Measurements from ENCODE around the gene AKR1C1.
"Not testable (repeated sequence)": the region's sequence is repeated elsewhere in the genome, so short reads cannot be mapped to it uniquely, and the experiment has no call there.

Gene AKR1C1

GRCh38 chr10:5002013-5002727, 39.0 kb downstream of the AKR1C1 start:
- DNase-seq (ENCODE audit: low spot score), result no peak
- in situ Hi-C loops (cut with MboI; ENCODE audit: low sequenced_read_pairs, unreplicated experiment), result no loop called here
- TF ChIP-seq CTCF (IDR thresholded peaks at IDR 0.05; ENCODE audit: borderline replicate concordance, control extremely low read depth, extremely low read depth, insufficient read depth, missing control alignments), result no peak

GRCh38 chr10:5003127-5004029, 40.2 kb downstream of the AKR1C1 start, which contains the start of gene AKR1C2:
Gene AKR1C2, minus strand, starts transcription at chr10:5003857. Its CDS starts 22 bp downstream, at chr10:5003835.
- DNase-seq (ENCODE audit: low spot score); in situ Hi-C loops (cut with MboI; ENCODE audit: low sequenced_read_pairs, unreplicated experiment): not testable (repeated sequence)

- DNase-seq (ENCODE audit: low spot score); in situ Hi-C loops (cut with MboI; ENCODE audit: low sequenced_read_pairs, unreplicated experiment): not testable (repeated sequence)
Measured at GRCh38 chr10:5004030-5004385, 40.8 kb downstream of the AKR1C1 start.

DNA sequence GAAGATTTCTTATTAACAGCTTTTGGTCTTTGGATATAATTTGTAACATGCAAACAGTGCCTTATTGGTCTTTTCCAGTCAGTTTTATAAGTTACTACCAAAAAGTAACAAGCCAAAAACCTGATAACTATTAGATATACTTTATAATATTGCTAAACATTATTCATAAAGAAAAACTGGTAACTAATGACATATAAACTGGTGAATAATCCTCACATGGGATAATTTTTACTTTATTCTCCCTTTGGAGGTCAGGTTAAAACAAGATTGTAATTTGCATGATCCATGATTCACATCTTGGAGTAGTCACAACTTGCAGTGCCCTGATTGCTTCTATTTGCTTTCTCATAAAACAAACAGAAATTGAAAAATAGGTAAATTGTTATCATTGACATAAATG, 41.3 kb downstream of the AKR1C1 start:
- in situ Hi-C loops (cut with MboI; ENCODE audit: low sequenced_read_pairs, unreplicated experiment); DNase-seq (ENCODE audit: low spot score): not testable (repeated sequence)

GRCh38 chr10:5008857-5009548, 45.8 kb downstream of the AKR1C1 start:
- DNase-seq (ENCODE audit: low spot score); in situ Hi-C loops (cut with MboI; ENCODE audit: low sequenced_read_pairs, unreplicated experiment): not testable (repeated sequence)

DNA sequence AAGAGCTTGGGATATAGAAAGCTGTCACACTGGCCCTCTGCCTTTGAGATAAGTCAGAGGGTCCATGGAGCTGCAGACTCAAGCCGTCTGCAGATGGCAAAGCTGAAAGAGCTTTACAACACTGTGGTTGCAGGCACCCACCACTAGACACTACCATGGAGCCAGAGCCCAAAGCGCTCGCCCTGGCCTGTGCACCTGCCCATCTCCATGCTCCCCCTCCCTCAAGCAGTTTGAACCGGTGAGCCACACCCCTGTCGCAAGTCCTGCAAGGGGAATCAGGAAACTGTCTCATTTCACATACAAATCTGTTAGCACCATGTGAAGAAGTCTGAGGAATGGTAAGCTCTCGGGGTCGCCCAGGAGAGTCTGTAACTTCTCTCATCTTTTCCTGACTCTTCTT, 46.8 kb downstream of the AKR1C1 start:
- in situ Hi-C loops (cut with MboI; ENCODE audit: low sequenced_read_pairs, unreplicated experiment); DNase-seq (ENCODE audit: low spot score): not testable (repeated sequence)

DNA sequence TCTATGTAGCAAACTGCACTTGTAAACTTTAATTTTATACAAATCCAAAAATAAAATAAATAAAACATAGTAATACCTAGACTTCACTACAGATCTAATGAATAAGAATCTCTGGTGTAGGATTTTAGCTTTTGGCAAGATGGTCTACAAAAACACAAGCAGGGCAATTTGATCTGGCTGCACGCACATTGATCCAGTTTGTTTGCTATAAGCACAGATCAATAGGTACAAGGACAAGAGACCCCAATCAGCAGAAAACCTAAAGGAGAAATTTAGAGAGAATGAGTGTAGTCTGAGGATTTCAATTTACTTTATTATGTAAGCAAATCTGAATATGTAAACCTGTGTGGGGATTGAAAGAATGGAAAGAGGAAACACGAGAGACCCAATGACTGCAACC, 48.2 kb downstream of the AKR1C1 start:
- in situ Hi-C loops (cut with MboI; ENCODE audit: low sequenced_read_pairs, unreplicated experiment), result not testable (repeated sequence)

DNA sequence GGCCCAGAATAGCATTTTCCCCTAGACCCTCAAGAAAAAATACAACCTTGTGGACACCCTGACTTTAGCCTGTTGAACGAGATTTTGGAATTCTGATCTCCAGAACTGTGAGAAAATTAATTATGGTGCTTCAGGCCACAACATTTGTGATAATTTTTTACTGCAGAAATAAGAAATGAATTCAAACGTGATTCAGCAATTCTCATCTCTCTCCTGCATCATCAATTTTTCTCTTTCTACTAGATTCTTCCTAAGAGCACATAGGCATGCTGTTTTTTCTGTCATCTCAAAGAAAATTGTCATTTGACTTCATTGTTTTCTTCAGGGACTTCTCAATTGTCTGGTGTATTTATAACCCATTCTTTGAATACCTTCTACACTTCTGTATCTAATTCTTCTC, 49.4 kb downstream of the AKR1C1 start:
- DNase-seq (ENCODE audit: low spot score), result no peak
- in situ Hi-C loops (cut with MboI; ENCODE audit: low sequenced_read_pairs, unreplicated experiment), result no loop called here
- no peak for TF ChIP-seq CTCF (IDR thresholded peaks at IDR 0.05; ENCODE audit: borderline replicate concordance, control extremely low read depth, extremely low read depth, insufficient read depth, missing control alignments)

More for the DNA sequence above, 48.2 kb downstream of the AKR1C1 start:
- DNase-seq (ENCODE audit: low spot score), result not testable (repeated sequence)

DNA sequence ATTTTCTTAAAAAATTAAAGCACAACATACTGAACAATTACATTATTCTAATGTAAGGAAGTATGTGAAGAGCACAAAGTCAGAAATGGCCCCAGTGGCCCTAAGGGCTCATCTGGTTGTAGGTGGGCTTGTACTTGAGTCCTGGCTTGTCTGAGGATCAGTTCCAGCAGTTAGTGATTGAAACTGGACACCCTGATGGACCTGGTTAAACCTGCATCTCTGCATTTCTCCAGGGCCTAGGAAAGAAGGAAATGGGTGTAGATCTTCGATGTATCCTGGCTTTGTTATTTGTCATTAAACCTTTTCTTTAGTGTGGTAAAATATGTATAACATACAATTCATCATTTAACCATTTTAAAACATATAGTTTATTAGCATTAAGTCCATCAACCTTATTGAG, 50.2 kb downstream of the AKR1C1 start:
- in situ Hi-C loops (cut with MboI; ENCODE audit: low sequenced_read_pairs, unreplicated experiment), result no loop called here
- no peak for TF ChIP-seq CTCF (IDR thresholded peaks at IDR 0.05; ENCODE audit: borderline replicate concordance, control extremely low read depth, extremely low read depth, insufficient read depth, missing control alignments)
- DNase-seq (ENCODE audit: low spot score), result no peak

DNA sequence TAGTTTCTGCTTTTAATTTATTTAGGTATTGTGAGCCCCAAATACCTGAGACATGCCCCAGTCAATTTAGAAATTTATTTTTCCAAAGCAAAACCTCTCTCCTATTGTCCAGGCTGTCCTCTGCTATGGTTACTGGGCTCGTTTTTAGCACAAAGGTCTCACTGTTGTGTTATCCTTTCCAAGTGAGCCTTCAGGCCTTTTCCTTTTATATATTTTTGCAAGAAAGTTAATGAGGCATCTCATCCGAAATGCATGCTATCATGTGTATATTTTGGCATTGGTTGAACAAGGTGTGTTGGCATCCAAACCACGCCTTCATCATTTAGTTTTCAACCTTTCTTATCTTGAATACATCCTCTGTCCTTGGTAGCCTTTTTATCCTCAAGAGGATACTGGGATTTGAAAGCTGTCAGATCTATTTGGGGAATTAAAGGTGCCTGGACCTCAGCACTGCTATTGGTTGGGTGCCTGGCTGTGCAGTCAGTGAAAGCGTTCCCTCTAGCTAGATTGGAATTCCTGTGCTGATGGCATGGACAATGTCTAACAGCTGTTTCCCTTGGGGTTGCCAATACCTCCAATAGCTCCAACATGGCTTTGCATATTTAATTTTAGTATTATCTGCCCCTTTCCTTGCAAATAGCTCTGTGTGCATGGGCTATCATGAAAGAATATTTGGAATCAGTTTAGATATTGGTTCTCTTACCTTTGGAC, 51.1 kb downstream of the AKR1C1 start:
- DNase-seq (ENCODE audit: low spot score); in situ Hi-C loops (cut with MboI; ENCODE audit: low sequenced_read_pairs, unreplicated experiment): not testable (repeated sequence)

Measured in GM13976 (cell line).